Measurements from ENCODE around the gene MCF2L.

Gene MCF2L

DNA sequence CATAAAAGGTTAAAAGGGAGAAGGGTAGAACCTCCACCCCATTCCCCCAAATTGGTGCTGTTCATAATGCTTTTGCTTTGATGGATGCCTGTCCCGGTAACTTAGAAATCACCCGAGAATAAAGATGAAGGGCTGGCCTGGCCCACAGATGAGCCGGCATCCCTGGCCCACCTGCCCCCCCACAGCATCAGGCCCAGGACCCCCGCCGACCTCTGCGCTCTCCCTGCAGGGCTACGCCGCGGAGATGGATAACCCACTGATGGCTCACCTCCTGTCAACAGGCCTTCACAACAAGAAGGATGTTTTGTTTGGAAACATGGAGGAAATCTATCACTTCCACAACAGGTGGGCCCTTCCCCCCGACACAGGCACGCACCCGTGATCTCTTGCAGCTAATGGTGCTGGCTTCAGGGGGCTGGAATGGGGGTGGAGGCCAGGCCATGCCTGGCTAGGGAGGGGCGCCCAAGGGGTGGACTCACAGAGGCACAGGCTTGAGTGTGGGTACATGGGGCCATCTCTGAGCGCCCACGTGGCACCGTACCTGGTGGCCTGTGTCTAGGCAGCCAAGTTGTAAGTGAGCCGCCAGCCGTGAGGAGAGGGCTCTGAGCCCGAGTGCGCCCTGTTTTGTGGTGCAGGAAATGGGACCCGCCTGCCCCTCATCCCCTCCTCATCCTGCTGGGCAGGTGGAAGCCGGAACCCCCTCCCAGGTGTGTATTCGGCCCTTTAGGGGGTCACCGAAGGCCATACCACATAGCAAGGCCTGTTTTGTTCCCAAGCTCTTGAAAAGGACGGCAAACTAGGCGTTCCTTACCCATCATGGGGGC, 113.4 kb downstream of the MCF2L start:
- DNase-seq: no peak
- Histone ChIP-seq H3K27ac (no peak overlapping the region), H3K9me3 (ENCODE audit: severe bottlenecking) (no peaks in the 10 kb centered on the region), H3K27me3 (ENCODE audit: insufficient read depth, low read depth, severe bottlenecking) (no peaks in the 10 kb centered on the region), H3K36me3 (peaks cover 69% of the 10 kb centered on the region), H3K4me3 (ENCODE audit: low read depth, low read length) (no peak overlapping the region)
- TF ChIP-seq, protein P1, sequence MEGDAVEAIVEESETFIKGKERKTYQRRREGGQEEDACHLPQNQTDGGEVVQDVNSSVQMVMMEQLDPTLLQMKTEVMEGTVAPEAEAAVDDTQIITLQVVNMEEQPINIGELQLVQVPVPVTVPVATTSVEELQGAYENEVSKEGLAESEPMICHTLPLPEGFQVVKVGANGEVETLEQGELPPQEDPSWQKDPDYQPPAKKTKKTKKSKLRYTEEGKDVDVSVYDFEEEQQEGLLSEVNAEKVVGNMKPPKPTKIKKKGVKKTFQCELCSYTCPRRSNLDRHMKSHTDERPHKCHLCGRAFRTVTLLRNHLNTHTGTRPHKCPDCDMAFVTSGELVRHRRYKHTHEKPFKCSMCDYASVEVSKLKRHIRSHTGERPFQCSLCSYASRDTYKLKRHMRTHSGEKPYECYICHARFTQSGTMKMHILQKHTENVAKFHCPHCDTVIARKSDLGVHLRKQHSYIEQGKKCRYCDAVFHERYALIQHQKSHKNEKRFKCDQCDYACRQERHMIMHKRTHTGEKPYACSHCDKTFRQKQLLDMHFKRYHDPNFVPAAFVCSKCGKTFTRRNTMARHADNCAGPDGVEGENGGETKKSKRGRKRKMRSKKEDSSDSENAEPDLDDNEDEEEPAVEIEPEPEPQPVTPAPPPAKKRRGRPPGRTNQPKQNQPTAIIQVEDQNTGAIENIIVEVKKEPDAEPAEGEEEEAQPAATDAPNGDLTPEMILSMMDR (IDR thresholded peaks at IDR 0.05; ENCODE audit: low read depth, low read length): no peak

DNA sequence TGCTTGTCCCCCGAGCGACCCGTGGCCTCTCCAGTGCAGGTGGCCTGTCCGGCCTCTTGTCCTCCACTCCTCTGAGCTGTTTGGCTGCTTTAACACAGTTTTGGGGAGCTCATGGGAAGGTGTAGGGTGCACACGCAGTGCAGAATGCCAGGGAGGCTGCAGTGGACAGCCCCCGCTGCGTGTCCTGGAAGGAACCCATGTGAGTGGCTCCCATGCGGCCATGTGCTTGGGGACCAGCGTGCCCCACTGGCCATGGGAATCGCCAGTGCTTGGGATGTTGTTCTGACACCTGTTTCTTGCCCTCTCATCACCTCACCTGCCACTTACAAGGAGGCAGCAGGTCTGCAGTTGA, 114.0 kb downstream of the MCF2L start:
- DNase-seq: no peak

DNA sequence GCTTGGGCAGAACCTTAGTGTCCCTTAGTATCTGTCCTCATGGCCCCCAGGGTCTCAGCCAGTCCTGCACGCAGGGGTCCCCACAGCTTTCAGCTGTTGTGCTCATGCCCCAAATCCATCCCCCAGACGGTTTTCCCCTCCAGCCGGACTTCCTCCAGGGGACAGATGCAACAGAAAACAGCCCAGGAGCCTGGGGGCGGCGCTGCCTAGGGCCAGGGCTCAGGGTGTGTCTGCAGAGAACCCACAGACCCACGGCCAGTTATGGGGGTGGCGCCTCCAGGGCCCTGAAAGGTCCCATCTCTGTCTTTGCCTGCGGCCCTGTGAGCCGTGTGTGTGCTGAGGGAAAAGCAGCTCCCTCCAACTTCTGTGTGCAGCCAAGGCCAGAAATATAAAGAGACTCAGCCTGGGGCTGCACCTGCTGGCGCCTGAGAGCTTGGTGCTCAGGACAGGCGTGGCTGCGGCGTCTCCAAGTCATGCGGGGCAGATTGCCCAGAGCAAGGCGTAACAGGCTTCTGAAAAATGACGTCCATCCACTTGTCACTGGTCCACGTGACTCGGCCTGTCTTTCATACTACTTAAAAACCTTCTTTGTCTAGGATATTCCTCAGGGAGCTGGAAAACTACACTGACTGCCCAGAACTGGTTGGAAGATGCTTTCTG, 114.5 kb downstream of the MCF2L start:
- Histone ChIP-seq H3K36me3 (peaks cover 70% of the 10 kb centered on the region), H3K4me3 (ENCODE audit: low read depth, low read length) (no peak overlapping the region), H3K9me3 (ENCODE audit: severe bottlenecking) (no peaks in the 10 kb centered on the region), H3K27me3 (ENCODE audit: insufficient read depth, low read depth, severe bottlenecking) (no peaks in the 10 kb centered on the region), H3K27ac (no peak overlapping the region)
- DNase-seq: no peak
- TF ChIP-seq, protein P1 (IDR thresholded peaks at IDR 0.05; ENCODE audit: low read depth, low read length): no peak

More for the DNA sequence above, 114.0 kb downstream of the MCF2L start:
- no peaks in the 10 kb centered on the region for H3K9me3 ChIP-seq (ENCODE audit: severe bottlenecking)
- no peaks in the 10 kb centered on the region for H3K27me3 ChIP-seq (ENCODE audit: insufficient read depth, low read depth, severe bottlenecking)
- peaks cover 70% of the 10 kb centered on the region for H3K36me3 ChIP-seq
- H3K27ac ChIP-seq: no peak overlapping the region
- TF ChIP-seq, protein P1 (IDR thresholded peaks at IDR 0.05; ENCODE audit: low read depth, low read length): no peak
- no peak overlapping the region for H3K4me3 ChIP-seq (ENCODE audit: low read depth, low read length)

DNA sequence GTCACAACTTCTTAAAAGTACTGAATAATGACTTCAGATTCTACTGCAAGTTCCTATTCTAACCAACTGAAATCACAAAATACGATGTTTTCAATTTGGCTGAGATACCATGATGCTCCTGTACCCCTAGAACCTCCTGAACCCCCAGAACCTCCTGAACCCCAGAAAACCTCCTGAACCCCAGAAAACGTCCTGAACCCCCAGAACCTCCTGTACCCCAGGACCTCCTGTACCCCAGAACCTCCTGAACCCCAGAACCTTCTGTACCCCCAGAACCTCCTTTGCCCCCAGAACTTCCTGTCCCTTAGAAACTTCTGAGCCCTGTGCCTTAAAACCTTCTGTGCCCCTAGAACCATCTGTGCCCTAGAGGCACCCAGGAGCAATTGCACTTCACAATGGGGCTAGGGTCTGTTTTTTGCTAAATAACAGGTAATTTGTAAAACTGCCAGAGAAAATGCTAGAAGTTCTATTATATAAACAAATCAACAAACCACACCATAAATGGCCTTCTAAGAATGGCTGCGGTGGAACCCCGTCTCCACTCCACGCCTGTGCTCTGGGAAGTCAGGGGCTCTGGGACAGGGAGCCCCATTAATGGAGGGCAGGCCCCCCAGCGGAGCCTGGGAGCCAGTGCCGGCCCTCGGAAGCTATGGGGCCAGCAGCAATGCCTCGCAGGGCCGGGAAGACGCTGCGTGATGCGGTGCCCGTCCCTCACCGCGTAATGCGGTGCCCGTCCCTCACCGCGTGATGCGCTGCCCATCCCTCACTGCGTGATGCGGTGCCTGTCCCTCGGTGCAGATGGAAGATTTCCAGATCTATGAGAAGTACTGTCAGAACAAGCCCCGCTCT, 115.3 kb downstream of the MCF2L start:
- H3K9me3 ChIP-seq (ENCODE audit: severe bottlenecking): no peaks in the 10 kb centered on the region
- no peak overlapping the region for H3K27ac ChIP-seq
- H3K36me3 ChIP-seq: peaks cover 66% of the 10 kb centered on the region
- H3K27me3 ChIP-seq (ENCODE audit: insufficient read depth, low read depth, severe bottlenecking): no peaks in the 10 kb centered on the region
- DNase-seq: no peak
- TF ChIP-seq, protein P1 (IDR thresholded peaks at IDR 0.05; ENCODE audit: low read depth, low read length): peak; percentile 11; the same call in 1 of the 2 replicates
- H3K4me3 ChIP-seq (ENCODE audit: low read depth, low read length): no peak overlapping the region

DNA sequence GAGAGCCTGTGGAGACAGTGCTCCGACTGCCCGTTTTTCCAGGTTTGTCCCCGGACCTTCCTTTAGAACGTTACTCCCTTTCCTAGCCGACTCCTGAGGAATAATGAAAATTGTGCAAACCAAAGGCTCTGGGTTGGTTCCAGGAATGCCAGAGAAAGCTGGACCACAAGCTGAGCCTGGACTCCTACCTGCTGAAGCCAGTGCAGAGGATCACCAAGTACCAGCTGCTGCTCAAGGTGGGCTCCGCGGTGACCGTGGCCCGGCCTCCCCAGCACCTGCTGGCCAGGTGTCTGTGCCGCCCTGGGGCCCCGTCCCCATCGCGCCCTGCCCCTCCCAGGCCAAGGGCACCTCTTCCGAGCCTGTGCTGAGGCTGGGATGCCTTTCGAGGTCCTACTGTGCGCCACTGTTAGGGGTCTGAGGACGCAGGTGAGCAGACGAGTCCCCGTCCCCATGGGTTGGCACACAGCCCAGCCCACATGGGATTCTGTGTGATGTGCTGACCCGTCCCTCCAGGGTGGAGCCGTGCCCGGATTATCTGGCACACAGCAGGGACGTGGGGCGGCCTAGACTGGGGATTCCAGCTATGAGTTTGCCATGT, 116.0 kb downstream of the MCF2L start:
- H3K36me3 ChIP-seq: peaks cover 72% of the 10 kb centered on the region
- H3K27ac ChIP-seq: no peak overlapping the region
- no peaks in the 10 kb centered on the region for H3K9me3 ChIP-seq (ENCODE audit: severe bottlenecking)
- TF ChIP-seq, protein P1 (IDR thresholded peaks at IDR 0.05; ENCODE audit: low read depth, low read length): no peak
- H3K27me3 ChIP-seq (ENCODE audit: insufficient read depth, low read depth, severe bottlenecking): no peaks in the 10 kb centered on the region
- no peak overlapping the region for H3K4me3 ChIP-seq (ENCODE audit: low read depth, low read length)
- DNase-seq: no peak
